Colon (tissue), 2 donors: ENCODE data around the gene MPZ.
"Not testable (repeated sequence)": the region's sequence is repeated elsewhere in the genome, so short reads cannot be mapped to it uniquely, and the experiment has no call there.

ENCODE experiments used
- FAIRE-seq: peaks from 2 replicates; lab custom pipeline; 2012; peaks lifted over from hg19 to GRCh38; lab: Jason Lieb, UNC
- donor health status: control.
- donor health status: control.

MPZ gene

DNA sequence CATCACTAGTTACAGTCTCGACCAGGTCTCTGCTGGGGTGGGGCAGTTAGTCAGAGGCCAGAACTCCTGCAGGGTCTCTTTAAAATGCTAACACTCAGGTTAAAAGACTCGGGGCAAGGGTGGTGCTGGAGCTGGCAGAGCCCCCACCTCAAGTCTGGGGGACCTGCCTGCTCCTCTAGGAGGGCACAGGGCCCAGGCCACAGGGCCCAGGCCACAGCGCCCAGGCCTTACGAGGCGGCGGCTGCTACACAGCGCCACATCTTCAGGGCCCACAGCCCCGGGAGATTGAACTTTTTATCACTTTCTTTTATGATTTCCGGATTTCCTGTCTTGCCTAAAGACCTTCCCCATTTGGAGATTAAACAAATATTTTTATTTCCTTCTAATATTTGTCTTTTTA is 10.4 kb downstream of the MPZ start:
- FAIRE-seq, result no peak

- FAIRE-seq, result no peak
Observed at GRCh38 chr1:161298116-161298515, 11.7 kb downstream of the MPZ start.

DNA sequence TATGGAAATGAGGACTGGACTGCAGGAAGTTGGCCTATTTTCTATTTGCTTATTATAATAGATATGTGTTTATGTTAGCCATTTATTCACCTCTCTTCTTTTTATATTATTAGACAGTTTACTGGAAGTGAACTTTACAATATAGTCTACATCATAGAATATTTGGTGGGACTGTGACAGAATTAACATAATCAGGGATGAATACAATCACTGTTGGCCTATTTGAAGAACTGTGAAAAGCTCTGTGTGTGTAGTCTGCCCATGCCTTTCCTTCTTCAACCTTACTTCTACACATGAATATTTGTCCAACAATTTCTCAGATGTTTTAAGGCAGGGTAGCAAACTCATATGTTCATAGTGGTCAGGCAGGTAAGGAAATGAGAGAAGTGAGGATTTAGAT is 12.4 kb downstream of the MPZ start:
- no peak for FAIRE-seq

- no peak for FAIRE-seq
Observed at GRCh38 chr1:161290779-161291178, 19.0 kb downstream of the MPZ start.

- no peak for FAIRE-seq
Observed at GRCh38 chr1:161287482-161288054, 22.2 kb downstream of the MPZ start.

GRCh38 chr1:161285521-161285920 is 24.2 kb downstream of the MPZ start:
- FAIRE-seq, result no peak

GRCh38 chr1:161285113-161285512 is 24.7 kb downstream of the MPZ start:
- no peak for FAIRE-seq

DNA sequence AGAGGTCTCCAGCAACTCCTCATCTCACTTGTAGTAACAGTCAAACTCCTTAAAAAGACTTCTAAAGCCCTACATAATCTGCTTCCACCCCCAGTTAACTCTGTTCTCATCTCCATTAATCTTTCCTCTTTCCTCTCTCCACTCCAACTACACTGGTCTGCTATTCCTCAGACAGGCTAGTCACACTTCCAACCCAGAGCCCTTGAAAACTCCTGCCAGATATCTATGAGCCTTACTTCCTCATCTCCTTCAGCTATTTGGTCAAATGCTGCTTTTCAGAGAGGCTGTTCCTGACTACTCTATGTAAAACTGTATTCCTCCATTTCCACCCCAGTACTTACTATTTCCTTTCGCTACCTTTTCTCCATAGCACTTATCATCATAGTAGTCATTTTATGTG is 26.8 kb downstream of the MPZ start:
- FAIRE-seq, result no peak

GRCh38 chr1:161274874-161275273 is 34.9 kb downstream of the MPZ start:
- FAIRE-seq, result no peak

GRCh38 chr1:161273402-161273801 is 36.4 kb downstream of the MPZ start:
- no peak for FAIRE-seq

DNA sequence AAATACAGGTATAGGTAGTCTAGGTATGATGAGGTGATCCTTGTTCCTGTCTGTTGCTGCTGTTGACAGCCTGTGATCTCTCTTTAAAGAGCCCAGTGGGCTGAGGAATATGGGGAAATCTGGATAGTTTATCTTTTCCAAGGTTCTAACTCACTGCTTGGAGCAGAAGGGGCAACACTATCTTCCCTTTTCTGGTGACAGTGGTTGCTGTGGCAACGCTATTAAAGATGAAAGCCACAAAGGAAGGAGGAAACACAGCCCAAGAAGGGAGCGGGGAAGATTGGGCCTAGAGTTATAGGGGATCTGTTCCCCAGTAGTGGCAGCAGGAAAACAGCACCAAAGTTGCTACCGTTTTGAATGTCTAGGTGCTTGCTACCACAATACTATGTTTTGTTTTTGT is 42.4 kb downstream of the MPZ start:
- FAIRE-seq, result no peak

GRCh38 chr1:161266836-161267235 is 42.9 kb downstream of the MPZ start:
- FAIRE-seq, result no peak

DNA sequence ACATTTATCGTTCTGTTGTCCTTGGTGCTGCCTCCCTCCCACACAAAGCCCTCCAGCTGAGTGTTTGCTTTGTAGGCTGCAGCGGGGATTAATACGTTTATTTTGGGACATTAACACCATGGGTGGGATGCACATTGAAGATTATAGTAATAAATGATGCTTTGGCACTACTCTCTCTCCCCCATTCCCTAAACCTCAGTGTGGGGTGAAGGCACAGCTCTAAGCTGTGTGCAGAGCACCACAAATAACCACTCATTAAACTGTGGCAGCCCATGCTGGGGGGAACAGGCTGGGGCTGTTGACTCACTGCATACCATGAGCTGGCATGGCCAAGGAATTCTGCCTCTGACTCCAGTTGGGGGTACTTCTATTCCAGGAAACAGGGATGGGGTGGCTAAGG is 43.6 kb downstream of the MPZ start:
- no peak for FAIRE-seq

GRCh38 chr1:161265305-161265704 is 44.5 kb downstream of the MPZ start:
- FAIRE-seq, result no peak

DNA sequence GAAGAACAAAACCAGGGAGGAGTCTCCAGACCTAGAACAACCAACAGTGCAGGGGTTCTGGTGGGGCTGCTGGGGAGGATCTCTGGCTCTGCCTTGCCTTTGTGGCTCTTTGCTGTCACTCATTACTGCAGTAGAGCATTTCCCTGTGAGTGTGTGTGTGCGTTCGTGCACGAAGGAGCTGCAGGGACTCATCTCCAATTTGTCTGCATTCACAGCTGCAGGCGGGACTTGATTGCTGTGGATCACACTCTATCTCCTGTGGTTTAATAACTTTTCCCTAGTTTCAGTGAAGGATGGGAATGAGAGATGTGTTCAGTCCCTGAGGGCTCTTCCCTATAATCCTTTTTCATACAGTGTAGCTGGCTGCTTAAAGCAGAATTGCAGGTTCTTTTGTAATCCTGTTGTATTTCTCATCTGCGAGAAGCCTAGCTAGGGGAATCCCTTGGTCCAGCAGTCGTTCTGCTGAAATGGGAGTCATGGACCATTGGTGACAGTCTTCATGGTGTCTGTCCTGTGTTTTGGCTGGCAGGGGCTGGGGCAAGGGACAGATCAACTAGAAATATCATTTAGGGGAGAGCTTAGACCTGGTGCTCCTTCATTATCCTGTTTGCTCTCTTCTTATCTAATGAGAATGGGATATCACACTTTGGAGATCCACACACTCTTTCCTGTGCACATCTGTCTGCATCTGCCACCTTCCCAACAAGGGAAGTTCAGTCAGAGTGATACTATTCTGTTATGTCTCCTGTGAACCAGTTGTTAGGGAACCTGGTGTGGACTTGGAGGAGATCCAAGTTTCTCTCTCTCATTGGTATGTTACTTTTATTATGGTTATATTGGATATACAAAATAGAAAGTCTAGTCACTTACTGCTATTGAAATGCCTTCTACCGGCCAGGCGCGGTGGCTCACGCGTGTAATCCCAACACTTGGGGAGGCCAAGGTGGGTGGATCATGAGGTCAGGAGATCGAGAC is 48.2 kb downstream of the MPZ start:
- FAIRE-seq, result no peak

DNA sequence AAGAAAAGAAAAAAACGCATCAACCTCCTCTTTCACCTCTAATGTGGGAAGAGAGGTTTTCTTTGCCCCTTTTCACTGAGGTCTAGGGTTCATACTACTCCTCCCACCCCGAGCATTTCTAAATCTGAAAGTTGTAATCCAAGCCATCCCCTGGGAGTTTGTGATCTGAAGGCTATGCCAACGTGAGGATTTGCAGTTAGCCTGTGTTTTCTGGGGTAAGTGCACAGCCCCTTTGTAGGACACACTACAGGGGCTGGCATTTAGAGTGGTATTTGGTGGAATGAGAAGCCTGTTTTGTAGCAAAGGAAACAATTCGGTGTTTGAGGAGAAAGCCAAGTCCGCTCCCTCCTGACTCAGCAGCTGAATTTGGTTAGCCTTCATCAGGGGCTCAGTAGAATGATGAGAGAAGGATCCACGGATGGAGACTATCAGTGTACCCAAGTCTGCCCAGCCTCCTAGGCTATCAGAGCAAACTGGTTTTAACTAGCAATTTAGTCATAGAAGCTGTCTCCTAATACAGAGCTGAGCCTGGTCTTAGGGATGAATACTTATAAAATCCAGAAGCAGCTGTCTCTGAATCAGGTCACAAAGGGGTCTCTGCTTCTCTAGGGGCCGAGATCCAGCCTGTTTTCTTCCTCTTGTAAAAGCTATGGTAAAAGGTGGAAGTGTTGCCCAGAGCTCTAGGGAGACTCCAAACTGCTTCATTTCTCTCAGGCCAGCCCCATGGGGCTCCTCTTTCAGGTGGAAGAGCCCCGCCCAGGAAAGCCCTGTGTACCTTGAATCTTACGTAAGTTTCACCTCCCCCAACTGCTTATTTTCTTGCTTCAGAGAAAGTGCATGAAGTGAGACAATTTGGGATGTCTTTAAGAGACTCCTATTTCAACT is 49.1 kb downstream of the MPZ start:
- no peak for FAIRE-seq

GRCh38 chr1:161259765-161260164 is 50.0 kb downstream of the MPZ start:
- FAIRE-seq, result no peak

- FAIRE-seq, result no peak
Observed at GRCh38 chr1:161259345-161259702, 50.4 kb downstream of the MPZ start.

DNA sequence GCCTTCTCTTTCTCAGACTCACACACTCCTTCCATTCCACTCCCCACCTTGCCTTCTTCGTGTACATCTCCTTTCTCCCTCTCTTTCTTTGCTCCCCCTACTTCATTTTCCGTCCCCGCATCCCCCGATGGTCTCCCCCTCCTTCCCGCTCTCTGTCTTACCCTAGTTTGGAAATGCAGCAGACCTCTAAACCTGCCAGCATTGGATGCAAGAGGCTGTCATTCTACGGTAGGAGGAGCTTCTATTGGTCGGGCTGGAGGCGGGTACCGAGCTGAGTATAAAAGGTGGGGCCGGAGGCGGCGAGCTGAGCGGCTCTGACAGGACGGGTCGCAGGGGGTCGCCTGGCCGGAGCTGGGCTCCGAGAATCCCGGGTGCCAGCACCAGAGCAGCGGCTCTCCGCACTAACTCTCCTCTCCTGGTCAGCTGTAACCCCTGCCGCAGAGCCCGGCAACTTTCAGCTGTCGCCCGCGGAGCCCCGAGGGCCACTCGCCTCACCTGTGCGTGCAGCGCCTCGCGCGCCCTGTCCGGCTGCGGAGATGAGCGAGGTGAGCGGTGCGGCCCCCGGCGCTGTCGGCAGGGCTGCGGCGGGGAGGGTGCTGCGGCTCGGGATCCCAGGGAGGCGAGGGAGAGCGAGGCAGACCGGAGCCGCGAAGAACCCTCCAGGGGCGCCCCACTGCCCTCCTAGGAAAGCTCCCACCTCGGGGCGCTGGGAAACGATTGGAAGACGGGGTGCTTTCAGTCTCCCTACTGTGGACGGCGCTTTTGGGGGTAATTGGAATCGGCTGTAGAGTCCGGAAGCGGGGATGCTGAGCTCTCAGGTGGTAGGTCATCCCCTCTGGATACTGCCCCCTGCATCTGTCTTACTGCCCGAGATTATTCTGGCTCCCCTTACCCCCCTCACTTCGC is 51.1 kb downstream of the MPZ start, which contains the start of gene PCP4L1:
Gene PCP4L1, plus strand, starts transcription at position 307 of the 906 bp plus-strand sequence. Its CDS starts 230 bp downstream, at position 537.
- FAIRE-seq, result no peak

DNA sequence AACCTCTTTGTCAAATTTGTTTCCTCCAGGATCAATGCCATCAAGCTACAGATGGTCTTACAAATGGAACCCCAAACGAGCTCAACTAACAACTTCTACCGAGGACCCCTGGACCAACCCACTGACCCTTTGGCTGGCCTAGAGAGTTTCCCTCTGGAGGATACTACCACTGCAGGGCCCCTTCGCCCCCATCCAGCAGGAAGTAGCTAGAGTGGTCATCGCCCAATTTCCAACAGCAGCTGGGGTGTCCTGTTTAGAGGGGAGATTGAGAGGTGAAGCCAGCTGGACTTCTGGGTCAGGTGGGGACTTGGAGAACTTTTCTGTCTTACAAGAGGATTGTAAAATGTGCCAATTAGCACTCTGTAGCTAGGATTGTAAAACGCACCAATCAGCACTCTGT is 52.7 kb downstream of the MPZ start:
- FAIRE-seq, result not testable (repeated sequence)

- not testable (repeated sequence) for FAIRE-seq
Observed at GRCh38 chr1:161255955-161256520, 53.7 kb downstream of the MPZ start.
